HG02938 (cell line): ENCODE measurements around the gene PWWP2B.

Experiments used
- ATAC-seq: cut with Tn5 transposase; IDR thresholded peaks from one replicate; pipeline ENCODE4 v1.9.1; 2021; ENCODE audit warnings: mild to moderate bottlenecking, moderate library complexity; ENCODE audit not compliant: unreplicated experiment

Gene PWWP2B

DNA sequence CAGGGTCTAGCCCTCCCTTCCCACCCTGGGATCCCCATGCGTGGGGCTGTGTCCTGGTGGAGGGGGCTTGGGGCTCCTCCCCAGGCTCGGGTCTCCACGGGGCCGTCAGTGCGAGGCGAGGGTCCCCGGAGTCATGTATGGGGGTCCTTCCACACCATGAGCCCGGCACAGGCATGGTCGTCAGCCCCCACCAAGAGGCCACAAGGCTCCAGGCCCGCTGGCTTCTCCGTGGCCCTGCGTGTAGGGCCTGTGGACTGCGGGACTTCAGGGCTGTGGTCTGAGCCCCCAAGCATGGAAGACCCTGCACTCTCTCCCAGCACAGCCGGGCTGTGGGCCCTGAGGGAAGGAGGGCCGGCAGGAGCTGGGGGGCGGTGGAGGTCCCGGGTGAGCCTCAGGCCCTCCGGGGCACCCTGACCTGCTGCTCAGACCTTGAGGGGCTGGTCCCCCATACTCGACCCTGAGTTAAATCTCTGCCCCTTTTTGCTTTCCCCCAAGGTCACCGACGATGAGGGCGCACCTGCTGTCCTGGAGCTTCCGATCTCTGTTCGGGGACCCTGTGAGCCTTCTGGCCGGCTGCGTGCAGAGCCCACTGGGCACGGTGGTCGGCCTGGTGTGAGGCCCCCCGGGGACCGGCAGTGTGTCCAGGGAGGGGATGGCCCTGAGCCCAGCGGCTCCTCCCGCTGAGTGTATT is 19.7 kb downstream of the PWWP2B start:
- no peak for ATAC-seq

- no peak for ATAC-seq
These were observed 20.4 kb downstream of the PWWP2B start for GRCh38 chr10:132417257-132417910.

GRCh38 chr10:132417957-132418441 is 21.0 kb downstream of the PWWP2B start:
- ATAC-seq: no peak

DNA sequence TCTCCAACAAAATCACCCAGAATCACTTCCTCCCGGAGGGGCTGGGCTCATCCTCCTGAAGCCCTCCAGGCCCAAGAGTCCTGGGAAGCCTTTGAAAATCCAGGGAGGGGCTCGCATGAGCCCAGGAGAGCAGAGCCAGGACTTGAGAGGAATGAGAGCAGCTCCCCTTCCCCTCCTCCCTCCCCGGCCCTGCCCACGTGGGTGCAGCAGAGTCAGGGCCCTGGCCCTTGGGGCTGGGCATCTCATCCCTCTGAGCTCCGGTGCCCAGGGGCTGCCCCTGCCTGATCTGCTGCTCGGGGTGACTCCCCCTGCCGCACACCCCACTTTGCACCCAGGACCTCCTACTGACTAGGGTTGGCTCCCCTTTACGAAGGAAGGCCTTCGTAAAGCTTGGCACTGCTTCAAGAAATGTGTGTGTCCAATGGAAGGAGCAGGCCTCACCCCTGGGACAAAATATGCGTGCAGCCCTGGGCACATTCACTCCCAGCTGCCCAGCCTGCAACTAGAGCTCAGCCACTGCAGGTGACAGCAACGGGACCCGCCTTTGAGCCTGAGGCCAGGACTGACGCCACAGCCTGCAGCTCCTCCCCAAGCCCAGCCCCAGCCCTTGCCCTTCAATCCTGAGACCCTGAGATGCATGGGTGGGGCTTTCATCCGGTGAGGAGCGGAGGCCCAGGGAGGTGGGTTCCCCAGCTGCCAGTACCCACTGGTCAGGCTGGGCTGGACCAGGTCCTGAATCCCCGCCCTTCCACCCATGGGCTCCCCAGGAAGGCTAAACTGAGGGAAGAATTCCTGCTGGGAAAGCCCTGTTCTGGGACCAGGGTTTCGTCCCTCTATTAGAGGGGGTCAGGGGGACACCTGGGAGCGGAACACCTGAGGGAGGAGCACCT is 21.8 kb downstream of the PWWP2B start:
- ATAC-seq: no peak

DNA sequence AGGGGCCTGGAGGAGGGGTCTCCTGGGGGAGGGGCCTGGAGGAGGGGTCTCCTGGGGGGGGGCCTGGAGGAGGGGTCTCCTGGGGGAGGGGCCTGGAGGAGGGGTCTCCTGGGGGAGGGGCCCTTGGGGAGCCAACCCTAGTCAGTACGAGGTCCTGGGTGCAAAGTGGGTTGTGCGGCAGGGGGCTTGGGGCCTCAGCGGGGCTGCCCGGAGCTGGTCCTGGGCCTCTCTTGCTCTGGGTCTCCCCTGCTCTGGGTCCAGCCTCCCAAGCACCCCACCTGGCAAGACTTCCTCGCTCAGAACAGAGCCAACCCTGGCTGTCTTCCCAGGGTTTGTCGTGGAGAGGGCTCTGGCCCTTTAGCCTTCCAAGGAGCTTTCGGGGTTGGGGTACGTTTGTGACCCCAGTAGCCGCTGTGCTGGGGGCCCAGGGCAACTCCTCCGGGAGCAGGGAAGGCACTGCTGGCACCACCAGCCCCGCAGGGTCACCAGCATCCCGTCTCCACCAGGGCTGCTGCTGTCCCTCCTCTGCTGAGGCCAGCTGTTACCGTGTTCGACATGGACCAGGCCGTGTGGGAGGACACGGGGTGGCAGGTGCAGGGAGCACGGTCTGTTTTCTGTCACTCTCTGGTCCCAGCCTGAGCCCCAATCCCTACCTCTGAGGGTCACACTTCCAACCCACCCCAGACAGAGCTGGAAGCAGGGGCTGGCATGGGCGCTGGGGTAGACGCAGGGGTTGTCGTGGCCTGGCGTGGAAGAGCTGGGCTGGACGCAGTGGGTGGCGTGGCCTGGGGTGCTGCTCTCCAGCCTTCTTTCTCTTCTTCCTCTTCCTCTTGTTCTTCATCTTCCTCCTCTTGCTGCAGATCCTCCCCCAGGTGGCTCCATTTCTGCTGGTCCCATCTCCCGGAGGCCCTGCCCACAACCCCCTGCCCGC is 22.8 kb downstream of the PWWP2B start:
- ATAC-seq: no peak

- no peak for ATAC-seq
These were observed 23.5 kb downstream of the PWWP2B start for GRCh38 chr10:132420469-132420980.

- no peak for ATAC-seq
These were observed 24.2 kb downstream of the PWWP2B start for GRCh38 chr10:132420981-132421846.

GRCh38 chr10:132421847-132422751 is 25.1 kb downstream of the PWWP2B start:
- ATAC-seq: peak; percentile 49

GRCh38 chr10:132422903-132423825 is 26.2 kb downstream of the PWWP2B start:
- ATAC-seq: no peak

DNA sequence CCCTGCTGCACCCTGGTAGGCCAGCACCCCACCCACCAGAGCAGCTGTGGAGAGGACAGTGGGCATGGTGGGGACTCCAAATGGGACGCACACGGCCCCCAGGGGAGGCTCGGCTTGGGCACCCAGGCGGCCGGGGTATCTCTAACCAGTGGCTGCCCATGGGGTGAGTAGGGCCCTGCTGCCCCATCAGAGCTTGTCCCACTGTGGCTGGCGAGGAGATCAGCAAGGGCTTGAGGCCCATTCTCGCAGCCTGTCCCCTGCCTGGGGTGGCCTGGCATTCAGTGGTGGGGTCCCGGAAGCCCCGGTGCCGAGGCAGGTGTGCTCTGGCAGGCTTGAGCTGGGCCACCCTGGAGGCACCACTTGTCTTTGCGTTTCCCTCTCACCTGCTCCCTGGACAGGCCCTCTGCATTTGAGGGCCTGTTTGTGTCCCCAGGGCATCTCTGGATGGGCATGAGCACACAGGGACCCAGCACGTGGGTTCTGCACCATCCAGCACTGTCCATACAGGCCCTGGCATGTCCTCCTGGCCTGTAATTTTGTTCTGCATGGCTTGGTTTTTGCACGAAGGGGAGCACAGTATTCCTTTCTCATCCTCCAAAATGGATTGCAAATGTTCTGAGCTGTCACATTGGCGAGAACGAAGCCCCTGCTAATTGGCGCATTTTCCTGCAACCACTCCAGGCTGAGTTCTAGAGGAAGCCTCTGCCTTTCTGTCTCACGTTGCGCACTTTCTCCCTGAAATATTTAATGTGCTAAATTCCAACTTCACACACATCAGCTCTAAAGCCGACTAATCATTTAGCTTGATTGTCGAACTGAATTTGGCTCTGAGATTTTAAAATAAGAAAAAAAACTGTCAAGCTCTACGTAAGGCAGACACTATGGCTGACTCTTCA is 27.2 kb downstream of the PWWP2B start:
- ATAC-seq: no peak

GRCh38 chr10:132425029-132425756 is 28.2 kb downstream of the PWWP2B start:
- ATAC-seq: no peak

DNA sequence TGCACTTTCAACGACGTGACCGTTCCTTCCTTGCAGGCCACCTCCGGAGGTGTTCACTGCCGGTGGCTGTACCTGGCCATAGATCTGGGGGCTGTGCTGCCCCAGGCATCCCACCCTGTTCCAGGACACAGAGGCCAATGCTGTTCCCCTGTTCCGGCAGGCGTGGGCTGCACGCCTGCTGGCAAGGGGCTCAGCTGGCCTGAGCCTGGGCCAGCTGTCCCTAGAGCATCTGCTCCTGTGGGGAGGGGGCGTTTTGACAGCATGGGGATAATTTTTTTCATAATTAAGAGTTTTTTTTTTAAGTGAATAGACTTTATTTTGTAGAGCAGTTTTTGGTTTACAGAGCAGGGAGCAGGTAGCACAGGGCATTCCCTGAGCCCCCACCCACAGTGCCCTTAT is 28.8 kb downstream of the PWWP2B start:
- ATAC-seq: no peak

DNA sequence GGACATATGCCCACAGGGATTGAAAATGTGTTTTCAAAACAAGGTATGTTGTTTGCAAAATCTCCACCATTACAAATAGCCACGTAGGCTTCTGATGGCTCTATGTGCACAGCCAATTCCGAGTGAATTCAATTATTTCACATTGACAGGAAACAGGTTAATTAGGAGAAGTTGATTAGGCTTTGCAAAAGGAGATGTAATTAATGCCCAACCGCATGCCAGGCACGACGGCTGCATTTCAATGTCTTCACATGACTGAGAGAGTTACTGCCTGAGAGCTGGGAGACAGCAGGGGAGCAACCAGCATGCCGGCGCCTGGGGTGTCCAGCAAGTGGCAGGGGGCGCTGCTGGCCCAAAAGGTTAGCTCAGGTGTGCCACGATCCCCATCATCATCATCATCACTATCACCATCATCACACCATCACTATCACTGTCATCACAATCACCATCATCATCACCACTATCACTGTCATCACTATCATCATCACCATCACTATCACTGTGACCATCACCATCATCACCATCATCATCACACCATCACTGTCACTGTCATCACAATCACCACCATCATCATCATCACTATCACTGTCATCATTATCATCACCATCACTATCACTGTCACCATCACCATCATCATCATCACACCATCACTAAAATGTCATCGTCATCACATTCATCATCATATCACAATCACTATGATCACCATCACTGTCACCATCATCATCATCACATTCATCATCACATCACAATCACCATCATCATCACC is 30.2 kb downstream of the PWWP2B start:
- ATAC-seq: no peak

DNA sequence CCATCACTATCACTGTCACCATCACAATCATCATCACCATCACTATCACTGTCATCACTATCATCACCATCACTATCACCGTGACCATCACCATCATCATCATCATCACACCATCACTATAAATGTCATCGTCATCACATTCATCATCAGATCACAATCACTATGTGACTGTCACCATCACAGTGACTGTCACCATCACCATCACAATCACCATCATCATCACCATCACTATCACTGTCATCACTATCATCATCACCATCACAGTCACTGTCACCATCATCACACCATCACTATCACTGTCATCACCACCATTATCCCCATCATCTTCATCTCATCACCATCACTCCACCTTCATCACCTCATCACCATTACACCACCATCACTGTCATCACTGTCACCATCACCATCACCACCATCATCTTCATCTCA is 31.0 kb downstream of the PWWP2B start:
- no peak for ATAC-seq
